HepG2 (cell line): ENCODE measurements around the gene SGK1. TPM values are rescaled to one million over a fixed set of nuclear protein-coding genes. Genes with fewer than 3 reads are reported as not detected.

Experiments used
- ARID3A ChIP-seq: IDR thresholded peaks from 2 replicates; pipeline ENCODE4 v1.6.1; 2012; ENCODE audit warnings: low read depth, low read length, improper control_type of control experiment
- ASH2L ChIP-seq: fragments of 300-600, 200-600 bp; sonication (generic); IDR thresholded peaks from 2 replicates; pipeline ENCODE4 v1.7.0; 2017; ENCODE audit warnings: low read depth, mild to moderate bottlenecking, moderate library complexity, mixed read lengths, low read length; ENCODE audit not compliant: insufficient read length
- CHD4 ChIP-seq: fragments of 200-600 bp; sonication (generic); IDR thresholded peaks from 2 replicates; pipeline ENCODE4 v1.7.0; 2017; ENCODE audit warnings: mild to moderate bottlenecking, low read length, borderline replicate concordance
- EHMT2 ChIP-seq: fragments of 200-600 bp; sonication (generic); IDR thresholded peaks from 2 replicates; pipeline ENCODE4 v1.7.0; 2017; ENCODE audit warnings: antibody characterized with exemption, low read depth, low read length, borderline replicate concordance
- EZH2 ChIP-seq: conservative IDR thresholded peaks from 2 replicates; pipeline ENCODE4 v1.6.1; 2012; ENCODE audit warnings: mild to moderate bottlenecking, low read depth, low read length, moderate library complexity
- GATAD2A ChIP-seq: IDR thresholded peaks from 2 replicates; pipeline ENCODE4 v1.6.1; 2016
- HNRNPK ChIP-seq: fragments of 200-400 bp; formaldehyde crosslinking; IDR thresholded peaks from 2 replicates; pipeline ENCODE4 v1.6.1; 2018; ENCODE audit warnings: low read length, low read depth, moderate library complexity, mild to moderate bottlenecking; ENCODE audit not compliant: poor library complexity, severe bottlenecking
- MIER3 ChIP-seq: IDR thresholded peaks from 2 replicates; pipeline ENCODE4 v1.6.1; 2016; ENCODE audit warnings: missing compliant biosample characterization, borderline replicate concordance
- MYNN ChIP-seq: sonication (generic); formaldehyde crosslinking; IDR thresholded peaks from 2 replicates; pipeline ENCODE4 v1.4.0; 2020; ENCODE audit warnings: mild to moderate bottlenecking, low read depth, missing genetic modification reagents
- RBM22 ChIP-seq: fragments of 200-400 bp; formaldehyde crosslinking; optimal IDR thresholded peaks from 2 replicates; pipeline ENCODE3; 2017; ENCODE audit warnings: mild to moderate bottlenecking, low read length, moderate library complexity
- ZBTB3 ChIP-seq: sonication (generic); formaldehyde crosslinking; IDR thresholded peaks from 2 replicates; pipeline ENCODE4 v1.4.0; 2020; ENCODE audit warnings: low read depth, mild to moderate bottlenecking, moderate library complexity, missing genetic modification reagents, borderline replicate concordance
- ZKSCAN8 ChIP-seq: IDR thresholded peaks from 2 replicates; pipeline ENCODE4 v1.6.1; 2016; ENCODE audit warnings: borderline replicate concordance, missing genetic modification reagents, missing compliant biosample characterization
- ZNF614 ChIP-seq: IDR thresholded peaks from 2 replicates; pipeline ENCODE4 v1.6.1; 2018; ENCODE audit warnings: missing biosample characterization, missing genetic modification reagents, inconsistent platforms, borderline replicate concordance
- ZNF781 ChIP-seq: sonication (generic); formaldehyde crosslinking; IDR thresholded peaks from 2 replicates; pipeline ENCODE4 v1.5.1; 2020; ENCODE audit warnings: borderline replicate concordance, mild to moderate bottlenecking, missing genetic modification reagents; ENCODE audit errors: not compliant biosample characterization
- ZNF790 ChIP-seq: sonication (generic); formaldehyde crosslinking; IDR thresholded peaks from 2 replicates; pipeline ENCODE4 v1.8.0; 2022; ENCODE audit warnings: missing genetic modification reagents, mild to moderate bottlenecking, borderline replicate concordance
- polyA plus RNA-seq, 8 experiments: library from polyadenylated mRNA; depleted of rRNA in 3 of 8; stranded (reverse) in 7 of 8; unstranded in 1 of 8; fragments of >200 nt; fragmentation: Illumina TruSeq in 4 of 8; extraction: Trizol in 4 of 8; gene quantifications; 2 replicates each; pipeline versions ENCODE4 v1.2.1 to v1.2.3, GENCODE V29; 2011 to 2016; ENCODE audit warnings: low read depth in 4 of 8, missing spikeins in 1 of 8, mixed read lengths in 1 of 8; ENCODE audit not compliant: insufficient read depth in 1 of 8
- total RNA-seq, 5 experiments: library from RNA; depleted of rRNA; stranded (reverse); fragments of >200 nt; fragmentation: Illumina TruSeq; extraction: Trizol; gene quantifications; 2 replicates each; pipeline ENCODE4 v1.2.3, GENCODE V29; 2016; ENCODE audit warnings: low read depth in 1 of 5
- TF ChIP-seq, protein P1 (sequence below): sonication (generic); formaldehyde crosslinking; IDR thresholded peaks from one replicate; pipeline ENCODE4 v1.5.1; 2020; ENCODE audit warnings: mild to moderate bottlenecking, missing genetic modification reagents; ENCODE audit errors: not compliant biosample characterization
- TF ChIP-seq, protein P2 (sequence below): sonication (generic); formaldehyde crosslinking; IDR thresholded peaks from 2 replicates; pipeline ENCODE4 v1.4.0; 2020; ENCODE audit warnings: missing genetic modification reagents, mild to moderate bottlenecking, borderline replicate concordance

Gene SGK1
- total and polyA plus RNA-seq, 2 of the 13 experiments (the other 11 are each of a cell fraction or from before 2014, with no cell fraction given), result 56.1 to 56.2 TPM

DNA sequence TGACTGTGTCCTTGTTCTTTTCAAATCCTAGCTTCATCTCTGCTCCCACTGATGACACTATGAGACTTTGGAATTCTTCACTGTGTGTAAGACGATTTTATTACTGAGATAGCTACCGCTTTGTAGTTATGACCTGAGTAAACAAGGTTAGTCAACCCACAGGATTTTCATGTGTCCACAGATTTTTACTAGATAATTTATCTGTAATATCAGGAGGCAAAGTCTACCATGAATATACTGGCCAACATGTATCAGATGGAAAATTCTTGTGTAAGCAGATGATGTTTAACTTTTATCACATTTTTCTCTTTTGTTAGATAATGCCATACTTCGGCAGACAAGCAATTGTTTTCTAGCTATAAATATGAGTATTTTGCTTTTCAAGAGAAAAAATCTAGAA is 119.8 kb downstream of the SGK1 start (continued):
- TF ChIP-seq, protein P1, sequence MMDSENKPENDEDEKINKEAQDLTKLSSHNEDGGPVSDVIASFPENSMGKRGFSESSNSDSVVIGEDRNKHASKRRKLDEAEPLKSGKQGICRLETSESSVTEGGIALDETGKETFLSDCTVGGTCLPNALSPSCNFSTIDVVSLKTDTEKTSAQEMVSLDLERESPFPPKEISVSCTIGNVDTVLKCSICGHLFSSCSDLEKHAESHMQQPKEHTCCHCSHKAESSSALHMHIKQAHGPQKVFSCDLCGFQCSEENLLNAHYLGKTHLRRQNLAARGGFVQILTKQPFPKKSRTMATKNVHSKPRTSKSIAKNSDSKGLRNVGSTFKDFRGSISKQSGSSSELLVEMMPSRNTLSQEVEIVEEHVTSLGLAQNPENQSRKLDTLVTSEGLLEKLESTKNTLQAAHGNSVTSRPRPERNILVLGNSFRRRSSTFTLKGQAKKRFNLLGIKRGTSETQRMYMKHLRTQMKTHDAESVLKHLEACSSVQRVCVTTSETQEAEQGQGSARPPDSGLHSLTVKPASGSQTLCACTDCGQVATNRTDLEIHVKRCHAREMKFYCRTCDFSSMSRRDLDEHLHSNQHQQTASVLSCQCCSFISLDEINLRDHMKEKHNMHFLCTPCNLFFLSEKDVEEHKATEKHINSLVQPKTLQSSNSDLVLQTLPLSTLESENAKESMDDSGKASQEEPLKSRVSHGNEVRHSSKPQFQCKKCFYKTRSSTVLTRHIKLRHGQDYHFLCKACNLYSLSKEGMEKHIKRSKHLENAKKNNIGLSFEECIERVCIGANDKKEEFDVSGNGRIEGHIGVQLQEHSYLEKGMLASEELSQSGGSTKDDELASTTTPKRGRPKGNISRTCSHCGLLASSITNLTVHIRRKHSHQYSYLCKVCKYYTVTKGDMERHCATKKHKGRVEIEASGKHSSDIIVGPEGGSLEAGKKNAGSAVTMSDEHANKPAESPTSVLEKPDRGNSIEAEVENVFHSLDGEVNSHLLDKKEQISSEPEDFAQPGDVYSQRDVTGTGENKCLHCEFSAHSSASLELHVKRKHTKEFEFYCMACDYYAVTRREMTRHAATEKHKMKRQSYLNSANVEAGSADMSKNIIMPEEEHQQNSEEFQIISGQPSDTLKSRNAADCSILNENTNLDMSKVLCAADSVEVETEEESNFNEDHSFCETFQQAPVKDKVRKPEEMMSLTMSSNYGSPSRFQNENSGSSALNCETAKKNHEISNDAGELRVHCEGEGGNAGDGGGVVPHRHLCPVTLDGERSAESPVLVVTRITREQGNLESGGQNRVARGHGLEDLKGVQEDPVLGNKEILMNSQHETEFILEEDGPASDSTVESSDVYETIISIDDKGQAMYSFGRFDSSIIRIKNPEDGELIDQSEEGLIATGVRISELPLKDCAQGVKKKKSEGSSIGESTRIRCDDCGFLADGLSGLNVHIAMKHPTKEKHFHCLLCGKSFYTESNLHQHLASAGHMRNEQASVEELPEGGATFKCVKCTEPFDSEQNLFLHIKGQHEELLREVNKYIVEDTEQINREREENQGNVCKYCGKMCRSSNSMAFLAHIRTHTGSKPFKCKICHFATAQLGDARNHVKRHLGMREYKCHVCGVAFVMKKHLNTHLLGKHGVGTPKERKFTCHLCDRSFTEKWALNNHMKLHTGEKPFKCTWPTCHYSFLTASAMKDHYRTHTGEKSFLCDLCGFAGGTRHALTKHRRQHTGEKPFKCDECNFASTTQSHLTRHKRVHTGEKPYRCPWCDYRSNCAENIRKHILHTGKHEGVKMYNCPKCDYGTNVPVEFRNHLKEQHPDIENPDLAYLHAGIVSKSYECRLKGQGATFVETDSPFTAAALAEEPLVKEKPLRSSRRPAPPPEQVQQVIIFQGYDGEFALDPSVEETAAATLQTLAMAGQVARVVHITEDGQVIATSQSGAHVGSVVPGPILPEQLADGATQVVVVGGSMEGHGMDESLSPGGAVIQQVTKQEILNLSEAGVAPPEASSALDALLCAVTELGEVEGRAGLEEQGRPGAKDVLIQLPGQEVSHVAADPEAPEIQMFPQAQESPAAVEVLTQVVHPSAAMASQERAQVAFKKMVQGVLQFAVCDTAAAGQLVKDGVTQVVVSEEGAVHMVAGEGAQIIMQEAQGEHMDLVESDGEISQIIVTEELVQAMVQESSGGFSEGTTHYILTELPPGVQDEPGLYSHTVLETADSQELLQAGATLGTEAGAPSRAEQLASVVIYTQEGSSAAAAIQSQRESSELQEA (CRISPR knock-in tag), result no peak
- TF ChIP-seq ZNF790 (no peak), ASH2L (peak; percentile 74), RBM22 (no peak), ARID3A (peak; percentile 99), EZH2 (no peak), HNRNPK (no peak), ZBTB3 (0 out of 2 replicates have a peak, but pooled peaks have one; percentile 37), GATAD2A (CRISPR knock-in tag) (peak; percentile 99), ZNF781 (CRISPR knock-in tag) (no peak), MYNN (no peak), EHMT2 (peak; percentile 60; the same call in 1 of the 2 replicates), CHD4 (0 out of 2 replicates have a peak, but pooled peaks have one; percentile 13), ZNF614 (CRISPR knock-in tag) (peak; percentile 74), ZKSCAN8 (peak; percentile 92), MIER3 (CRISPR knock-in tag) (peak; percentile 97)
- TF ChIP-seq, protein P2, sequence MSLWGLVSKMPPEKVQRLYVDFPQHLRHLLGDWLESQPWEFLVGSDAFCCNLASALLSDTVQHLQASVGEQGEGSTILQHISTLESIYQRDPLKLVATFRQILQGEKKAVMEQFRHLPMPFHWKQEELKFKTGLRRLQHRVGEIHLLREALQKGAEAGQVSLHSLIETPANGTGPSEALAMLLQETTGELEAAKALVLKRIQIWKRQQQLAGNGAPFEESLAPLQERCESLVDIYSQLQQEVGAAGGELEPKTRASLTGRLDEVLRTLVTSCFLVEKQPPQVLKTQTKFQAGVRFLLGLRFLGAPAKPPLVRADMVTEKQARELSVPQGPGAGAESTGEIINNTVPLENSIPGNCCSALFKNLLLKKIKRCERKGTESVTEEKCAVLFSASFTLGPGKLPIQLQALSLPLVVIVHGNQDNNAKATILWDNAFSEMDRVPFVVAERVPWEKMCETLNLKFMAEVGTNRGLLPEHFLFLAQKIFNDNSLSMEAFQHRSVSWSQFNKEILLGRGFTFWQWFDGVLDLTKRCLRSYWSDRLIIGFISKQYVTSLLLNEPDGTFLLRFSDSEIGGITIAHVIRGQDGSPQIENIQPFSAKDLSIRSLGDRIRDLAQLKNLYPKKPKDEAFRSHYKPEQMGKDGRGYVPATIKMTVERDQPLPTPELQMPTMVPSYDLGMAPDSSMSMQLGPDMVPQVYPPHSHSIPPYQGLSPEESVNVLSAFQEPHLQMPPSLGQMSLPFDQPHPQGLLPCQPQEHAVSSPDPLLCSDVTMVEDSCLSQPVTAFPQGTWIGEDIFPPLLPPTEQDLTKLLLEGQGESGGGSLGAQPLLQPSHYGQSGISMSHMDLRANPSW (CRISPR knock-in tag), result peak; percentile 81
